GM21528 (cell line): ENCODE results near the gene TBC1D3L.
"Not testable (repeated sequence)": the region's sequence is repeated elsewhere in the genome, so short reads cannot be mapped to it uniquely, and the experiment has no call there.

Experiments used
- ATAC-seq: cut with Tn5 transposase; IDR thresholded peaks from one replicate; pipeline ENCODE4 v1.9.1; 2021; ENCODE audit warnings: mild to moderate bottlenecking, moderate library complexity; ENCODE audit not compliant: unreplicated experiment, low FRiP score

TBC1D3L gene

DNA sequence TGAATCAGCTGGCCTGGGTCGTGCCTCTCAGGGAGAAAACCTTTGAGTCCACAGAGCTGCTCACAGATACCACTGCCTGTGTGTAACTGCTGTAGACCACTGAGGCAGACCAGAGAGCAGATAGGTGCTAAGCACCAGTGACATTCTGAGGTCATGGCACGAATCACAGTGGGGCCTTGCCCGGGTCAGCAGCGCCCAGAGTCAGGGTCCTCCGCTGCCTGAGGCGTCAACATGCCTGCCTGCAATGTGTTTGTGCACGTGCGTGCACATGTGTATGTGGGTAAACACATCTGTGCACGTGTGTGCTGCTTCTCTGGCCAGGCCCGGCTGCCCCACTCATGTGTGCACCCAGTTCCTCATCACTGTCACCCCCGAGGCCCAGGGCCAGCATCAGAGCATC, at the start of gene TBC1D3L:
Gene TBC1D3L (minus strand): TSS at position 101 of the 400 bp plus-strand sequence. CDS start 1,540 bp downstream, outside the sequence.
- not testable (repeated sequence) for ATAC-seq

DNA sequence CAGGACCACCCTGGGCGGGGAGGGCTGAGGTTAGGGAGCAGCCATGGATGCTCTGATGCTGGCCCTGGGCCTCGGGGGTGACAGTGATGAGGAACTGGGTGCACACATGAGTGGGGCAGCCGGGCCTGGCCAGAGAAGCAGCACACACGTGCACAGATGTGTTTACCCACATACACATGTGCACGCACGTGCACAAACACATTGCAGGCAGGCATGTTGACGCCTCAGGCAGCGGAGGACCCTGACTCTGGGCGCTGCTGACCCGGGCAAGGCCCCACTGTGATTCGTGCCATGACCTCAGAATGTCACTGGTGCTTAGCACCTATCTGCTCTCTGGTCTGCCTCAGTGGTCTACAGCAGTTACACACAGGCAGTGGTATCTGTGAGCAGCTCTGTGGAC, 14.8 kb upstream of the TBC1D3L start, which contains the start of gene TBC1D3D:
Gene TBC1D3D (plus strand): TSS at position 301 of the 400 bp plus-strand sequence. CDS start 1,585 bp downstream, outside the sequence.
- ATAC-seq, result not testable (repeated sequence)
